T-helper 2 cell (primary cell): ENCODE measurements around the gene OARD1.
A peak's percentile ranks its signal among the peaks of the same experiment; 100 is the strongest.

Source experiments
- DNase-seq, 5 experiments: peaks; one replicate each; pipeline versions ENCODE4 v3.0.0 to v3.0.0-alpha.2; 2012 to 2022

The OARD1 gene

DNA sequence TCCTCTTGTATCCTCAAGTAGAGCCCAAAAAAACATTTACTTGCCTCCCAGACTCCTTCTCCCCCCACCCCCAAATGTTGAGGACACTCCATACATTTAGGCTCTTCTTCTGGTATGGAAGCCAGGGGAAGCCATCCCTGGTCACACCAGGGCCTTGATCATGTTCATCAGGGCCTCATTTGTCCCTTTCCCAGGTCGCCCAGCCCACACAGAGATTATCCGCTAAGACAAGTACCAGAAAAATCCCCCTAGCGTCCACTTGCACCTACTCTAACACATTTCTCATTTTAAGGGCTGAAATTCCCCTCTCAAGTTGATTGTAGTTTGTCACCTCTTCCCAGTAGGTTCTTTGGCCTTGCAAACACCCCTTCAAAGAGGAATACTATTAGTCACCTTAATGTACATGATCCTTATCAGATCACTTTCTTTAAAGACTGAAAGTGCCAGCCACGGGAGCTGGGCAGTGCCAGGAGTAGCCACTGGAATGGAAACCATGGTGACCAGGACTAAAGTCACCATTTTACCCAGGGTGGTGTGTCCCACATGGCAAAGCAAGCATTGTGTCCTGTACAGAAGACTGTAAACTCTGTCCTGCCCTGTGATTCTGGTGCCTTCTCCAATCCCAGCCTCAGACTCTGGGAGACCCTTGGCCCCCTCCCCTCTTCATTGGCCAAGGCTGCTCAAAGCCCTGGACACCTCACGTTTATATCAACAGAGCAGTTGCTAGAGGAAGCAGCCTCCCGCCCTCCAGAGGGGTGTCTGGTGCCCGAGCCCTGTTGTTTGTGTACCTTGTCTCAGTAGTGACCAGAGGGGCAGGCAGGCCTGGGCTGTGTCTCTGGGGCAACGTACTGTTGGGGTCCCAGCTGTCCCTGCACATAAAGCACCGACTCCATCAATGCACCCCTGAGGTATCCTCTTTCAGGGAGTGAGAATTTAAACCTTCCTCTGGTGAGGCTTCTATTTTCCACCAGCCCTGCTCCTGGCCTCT is 24.1 kb downstream of the OARD1 start:
- DNase-seq = no peak

DNA sequence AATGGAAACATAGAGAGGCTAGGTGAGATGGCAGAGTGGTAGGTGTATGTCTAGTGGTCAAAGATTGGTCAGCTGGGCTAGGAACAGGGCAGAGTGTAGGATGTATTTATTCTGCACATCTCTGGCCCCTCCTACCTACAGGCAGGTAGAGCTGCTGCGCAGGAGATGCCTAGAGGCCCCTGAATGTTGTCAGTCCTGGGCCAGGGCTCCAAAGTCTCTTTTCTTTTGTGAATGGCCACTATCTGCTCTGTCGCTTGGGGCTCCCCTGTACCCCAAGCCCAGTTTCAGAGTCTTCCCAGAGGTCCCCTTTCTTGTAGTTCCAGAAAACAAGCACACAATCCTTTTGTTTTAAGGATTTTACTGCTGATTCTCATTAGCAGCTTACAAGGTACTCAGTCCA is 24.9 kb downstream of the OARD1 start:
- no peak for DNase-seq

GRCh38 chr6:41046084-41046483 is 26.1 kb downstream of the OARD1 start:
- DNase-seq = no peak

DNA sequence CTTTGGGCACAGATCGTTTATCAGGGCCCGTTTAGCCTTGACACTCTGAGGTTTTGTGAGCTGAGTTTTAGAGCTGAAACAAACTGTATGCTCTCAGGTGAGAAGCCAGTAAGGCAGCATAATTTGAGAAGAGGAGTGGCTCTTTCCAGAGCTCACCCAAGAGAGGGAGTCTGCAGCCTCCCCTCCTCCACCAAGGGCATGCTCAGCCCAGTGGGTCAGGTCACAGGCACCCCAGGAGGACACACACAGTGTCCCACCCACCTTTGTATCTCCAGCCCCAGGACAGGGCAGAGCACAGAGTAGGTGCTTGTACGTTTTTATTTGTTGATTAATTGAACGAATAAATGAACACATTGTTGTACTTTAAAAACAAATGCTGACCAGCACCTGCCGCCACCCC is 26.5 kb downstream of the OARD1 start:
- DNase-seq = no peak

GRCh38 chr6:41043151-41043550 is 29.0 kb downstream of the OARD1 start:
- no peak for DNase-seq

DNA sequence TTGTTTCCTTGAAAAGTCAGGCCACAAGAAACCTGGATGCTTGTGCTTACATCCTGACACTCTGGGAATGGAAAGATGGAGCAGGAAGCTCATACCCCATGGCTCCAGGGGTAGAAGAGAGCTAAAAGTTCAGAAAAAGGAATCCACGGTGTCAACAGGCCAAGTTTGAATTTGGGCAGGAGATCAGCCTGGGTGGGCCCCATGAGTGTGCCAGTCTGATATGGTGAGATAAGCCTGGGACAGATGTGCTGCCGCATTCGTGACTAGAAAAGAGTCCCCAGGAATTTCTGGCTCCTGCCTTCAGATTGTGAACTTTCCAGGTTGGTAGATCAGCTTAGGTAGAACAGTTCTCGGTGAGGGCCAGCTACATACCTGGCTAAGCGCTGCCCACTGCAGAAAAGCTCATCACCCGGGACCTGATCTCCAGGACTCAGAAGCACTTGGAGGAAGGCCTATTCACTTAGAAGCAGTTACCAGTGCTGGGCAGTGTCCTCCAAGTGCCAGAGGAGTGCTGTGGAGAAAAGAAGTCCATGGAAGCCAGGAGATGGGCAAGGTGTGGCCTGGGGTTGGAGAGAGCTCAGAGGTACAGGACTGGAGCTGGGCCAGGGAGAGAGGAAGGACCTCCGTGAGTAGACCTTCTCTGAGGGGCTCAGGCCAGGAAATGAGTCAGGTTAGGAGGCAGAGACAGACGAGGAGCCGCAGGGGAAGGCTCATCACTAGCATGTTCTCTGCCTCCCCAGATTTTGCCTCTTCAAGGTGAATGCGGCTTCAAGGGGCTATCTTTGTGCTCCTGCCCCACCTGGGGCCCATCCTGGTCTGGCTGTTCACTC is 29.7 kb downstream of the OARD1 start, which contains the start of gene TSPO2:
TSPO2 (plus strand) TSS at position 242 of the 830 bp plus-strand sequence; CDS start at position 761, 519 bp downstream.
- no peak for DNase-seq

DNA sequence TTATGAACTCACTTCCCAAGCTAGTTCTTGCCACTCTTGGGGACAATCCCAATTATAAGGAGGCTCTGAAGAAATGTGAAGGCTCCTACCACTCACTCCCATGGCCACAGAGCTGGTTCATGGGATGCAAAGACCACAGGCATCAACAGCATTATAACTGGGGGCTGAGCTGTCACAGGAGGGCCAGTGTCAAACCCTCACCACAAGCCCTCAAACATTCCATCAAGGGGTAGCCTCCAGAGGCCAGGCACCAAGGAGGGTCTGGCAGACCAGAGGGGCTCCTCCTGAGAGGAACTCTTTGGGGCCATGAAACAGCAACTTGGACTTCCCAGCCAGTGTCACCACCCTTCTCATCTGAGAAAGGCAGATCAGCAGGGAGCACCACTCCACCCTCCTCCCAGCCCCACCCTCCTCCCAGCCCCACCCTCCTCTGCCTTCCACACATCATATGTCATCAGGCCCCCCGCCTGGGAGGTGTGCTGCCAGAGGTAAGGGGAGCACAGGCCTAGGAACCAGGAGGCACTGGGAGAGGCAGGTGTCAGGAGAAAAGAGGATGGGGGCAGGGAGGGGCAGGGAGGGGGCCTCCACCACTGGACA is 31.1 kb downstream of the OARD1 start:
- DNase-seq = no peak

- DNase-seq = no peak
These were observed 31.8 kb downstream of the OARD1 start for GRCh38 chr6:41040101-41040939.

DNA sequence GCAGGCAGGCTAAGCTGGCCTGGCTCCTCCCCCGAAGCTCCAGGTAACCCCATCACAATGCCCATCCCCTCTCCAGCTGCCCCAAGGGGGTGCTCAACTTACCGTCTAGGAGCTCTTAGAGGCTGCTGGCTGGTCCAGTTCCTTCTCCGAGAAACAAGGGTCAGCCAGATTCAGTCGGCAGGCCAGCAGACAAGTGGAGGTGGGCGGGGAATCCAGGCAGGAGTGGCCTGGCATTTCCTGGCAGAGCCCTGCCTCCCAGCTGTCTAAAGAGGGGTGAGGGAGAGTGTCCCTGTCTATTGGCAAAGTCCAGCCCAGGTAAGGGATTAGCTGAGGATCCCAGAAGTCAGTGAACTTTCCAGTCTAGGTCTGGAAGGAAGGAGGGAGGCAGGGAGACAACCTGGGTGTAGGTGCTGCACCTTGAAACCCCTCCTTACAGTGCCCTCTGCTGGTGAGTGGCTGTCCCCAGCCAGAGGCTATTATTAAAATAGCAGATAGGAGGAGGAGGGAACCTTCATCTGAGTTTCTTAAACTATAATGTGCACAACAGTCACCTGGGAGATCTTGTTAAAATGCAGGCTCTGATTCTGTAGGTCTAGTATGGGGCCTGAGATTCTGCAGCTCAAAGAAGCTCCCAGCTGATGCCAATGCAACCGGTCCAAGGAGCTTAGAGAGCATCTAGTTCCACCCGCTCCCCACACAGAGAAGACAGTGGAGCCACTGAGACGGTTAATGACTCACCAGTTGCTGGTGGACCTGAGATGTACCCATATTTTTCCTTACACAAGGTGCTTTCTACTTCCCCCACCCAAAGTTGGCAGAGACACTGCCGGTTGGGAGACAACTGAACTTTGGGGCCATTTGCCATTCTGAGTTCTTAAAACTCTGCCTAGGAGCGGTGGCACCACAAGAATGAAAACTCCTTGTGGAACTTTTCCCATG is 32.8 kb downstream of the OARD1 start, which contains the start of gene UNC5CL:
UNC5CL (minus strand) TSS at position 162 of the 939 bp plus-strand sequence. CDS start 4,147 bp downstream, outside the sequence.
- DNase-seq = peak in 3 of 5 experiments; percentile 25 to 50 (median 37)

DNA sequence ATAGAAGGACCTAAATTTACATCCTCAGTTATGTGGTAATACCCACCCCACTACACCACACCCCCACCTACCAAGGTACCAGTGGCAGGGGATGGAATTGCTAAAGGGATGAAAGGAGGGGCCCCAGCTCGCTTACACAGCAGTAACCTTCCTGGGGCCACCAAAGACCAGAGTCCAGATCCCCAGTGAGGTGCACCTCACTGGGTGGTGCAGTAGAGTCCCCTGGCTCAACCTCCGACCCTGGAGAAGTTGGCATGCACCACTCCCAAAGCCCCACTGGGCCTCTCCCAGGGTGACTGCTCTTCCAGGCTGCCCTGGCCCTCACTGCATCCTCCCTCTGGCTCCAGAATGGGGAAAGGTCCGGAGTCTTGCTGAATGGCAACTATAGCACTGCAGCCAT is 34.0 kb downstream of the OARD1 start:
- no peak for DNase-seq

GRCh38 chr6:41037107-41037900 is 34.9 kb downstream of the OARD1 start:
- no peak for DNase-seq

DNA sequence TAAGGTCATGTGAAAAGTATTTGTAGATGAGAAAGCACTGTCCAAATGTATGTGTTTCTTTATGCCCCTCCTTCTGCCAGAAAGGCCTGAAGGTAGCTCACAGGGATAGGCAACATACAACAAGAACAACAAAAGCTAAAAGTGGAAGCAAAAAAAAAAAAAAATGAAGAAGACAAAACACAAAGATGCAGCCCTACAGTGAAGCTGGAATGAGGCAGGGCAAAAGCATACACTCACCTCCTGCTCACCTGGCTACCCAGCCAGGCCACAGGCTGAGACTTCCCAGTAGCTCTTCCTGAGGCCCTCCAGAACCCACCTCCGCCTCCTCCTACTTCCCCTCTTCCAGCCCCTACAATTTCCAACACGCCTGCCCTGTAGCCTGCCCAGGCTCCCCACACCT is 35.6 kb downstream of the OARD1 start:
- no peak for DNase-seq

- no peak for DNase-seq
These were observed 36.0 kb downstream of the OARD1 start for GRCh38 chr6:41036186-41036585.

GRCh38 chr6:41033776-41034175 is 38.4 kb downstream of the OARD1 start:
- no peak for DNase-seq

GRCh38 chr6:41032830-41033229 is 39.3 kb downstream of the OARD1 start:
- no peak for DNase-seq

DNA sequence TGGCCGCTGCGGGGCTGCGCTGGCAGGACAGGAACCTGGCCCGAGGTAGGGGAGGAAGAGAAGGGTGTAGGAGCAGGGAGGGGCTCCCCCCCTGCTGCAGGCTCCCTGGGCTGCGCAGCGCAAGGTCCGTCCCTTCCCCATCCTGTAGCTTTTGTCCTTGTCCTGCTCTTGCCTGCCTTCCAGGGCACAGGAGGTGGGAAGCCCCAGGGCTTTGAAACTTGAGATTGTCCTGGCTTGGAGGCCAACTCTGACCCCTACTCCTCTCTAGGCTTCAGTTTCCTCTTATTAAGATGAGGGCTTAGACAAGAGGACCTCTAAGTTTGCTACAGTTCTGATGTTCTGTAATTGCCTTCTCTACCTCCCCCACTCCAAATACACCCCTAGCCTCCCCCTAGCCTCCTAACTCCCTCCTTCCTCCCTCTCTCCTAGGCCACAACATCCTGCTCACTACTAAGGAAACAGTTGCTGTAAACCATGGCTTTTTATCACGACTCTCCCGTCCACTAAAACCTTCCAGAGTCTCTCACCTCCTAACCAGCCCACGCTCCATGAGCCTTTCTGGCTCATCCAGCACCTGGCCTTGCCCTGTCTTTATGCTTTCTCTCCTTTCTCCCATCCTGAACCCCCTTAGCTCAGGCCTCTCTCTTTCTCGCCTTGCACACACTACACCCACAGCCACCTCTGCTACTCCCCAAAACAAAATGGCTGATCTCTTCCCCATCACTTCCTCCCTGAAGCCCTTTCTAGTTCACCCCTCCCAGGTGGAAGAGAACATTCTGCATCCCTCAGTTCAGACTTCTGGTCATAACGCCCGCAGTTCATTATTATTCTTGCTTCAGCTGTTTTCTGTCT is 43.4 kb downstream of the OARD1 start:
- DNase-seq = no peak

DNA sequence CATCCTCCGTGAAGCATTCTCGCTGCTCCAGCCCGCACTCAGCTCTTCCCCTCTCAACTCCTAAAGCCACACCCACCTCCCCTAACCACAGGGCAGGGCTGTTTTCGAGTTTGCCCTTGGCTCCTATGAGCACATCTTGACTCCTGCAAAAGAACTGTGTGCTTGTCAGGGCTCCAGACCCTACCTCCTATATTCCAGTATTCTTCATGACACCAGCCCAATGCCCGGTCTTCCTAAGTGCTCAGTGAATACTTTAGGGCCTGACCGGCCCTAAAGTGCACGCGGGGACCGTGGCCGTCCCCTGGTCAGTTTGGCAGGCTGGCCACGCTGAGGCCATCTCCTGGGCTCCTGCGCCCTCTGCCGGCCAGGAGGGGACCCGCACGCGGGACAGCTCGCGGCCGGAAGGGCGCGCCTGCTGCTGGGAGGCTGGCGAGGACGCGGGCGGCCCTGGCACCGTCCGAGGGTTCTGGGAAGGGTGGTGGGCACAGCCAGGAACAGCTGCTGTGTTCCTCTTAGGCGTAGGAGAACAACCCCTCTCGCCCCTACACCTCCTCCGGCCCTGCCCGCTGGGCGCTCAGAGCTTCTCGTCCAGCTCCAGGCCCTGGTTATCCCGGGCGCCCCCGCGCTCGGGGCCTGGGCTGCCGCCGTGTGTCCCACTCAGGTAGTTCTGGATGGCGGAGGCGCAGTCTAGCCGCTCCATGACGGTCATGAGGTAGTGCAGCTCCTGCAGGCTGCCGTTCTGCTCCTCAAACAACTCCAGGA is 44.2 kb downstream of the OARD1 start:
- DNase-seq = peak; percentile 40 to 70 (median 56)

DNA sequence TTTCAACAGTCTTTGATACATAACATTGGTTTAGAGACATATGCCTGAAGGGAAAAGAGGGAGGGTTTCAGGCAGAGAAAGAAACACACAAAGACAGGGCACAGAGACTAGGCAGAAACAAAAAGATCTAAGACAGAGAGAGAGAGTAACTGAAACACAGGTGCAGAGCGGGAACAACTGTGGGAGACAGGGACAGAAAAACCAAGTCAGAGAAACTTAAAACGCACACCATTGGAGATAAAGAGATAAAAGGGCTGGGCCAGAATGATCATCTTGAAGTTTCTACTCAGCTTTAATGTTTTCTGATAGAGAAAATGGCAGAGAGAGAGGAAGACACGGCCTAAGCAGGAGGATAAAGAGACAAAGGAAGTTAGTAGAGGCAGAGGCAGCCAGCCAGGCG is 44.9 kb downstream of the OARD1 start:
- DNase-seq = no peak
